Measurements from ENCODE around the gene ACTRT2.

The ACTRT2 gene

DNA sequence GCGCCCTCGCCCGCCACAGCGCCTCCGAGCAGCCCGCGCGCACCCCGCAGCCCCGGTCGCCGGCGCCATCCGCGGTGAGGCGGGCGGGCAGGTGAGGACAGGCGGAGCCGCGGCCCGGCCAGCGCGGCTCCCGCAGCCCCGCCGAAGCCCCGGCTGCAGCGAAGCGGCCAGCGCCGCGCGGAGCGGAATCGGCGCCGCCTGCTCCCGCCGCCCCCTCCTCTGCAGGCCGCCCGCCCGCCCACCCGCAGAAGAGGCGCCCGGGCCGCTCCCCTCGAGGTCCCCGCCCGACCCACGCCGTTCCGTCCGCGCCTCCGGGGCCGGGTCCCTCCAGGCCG, 49.0 kb downstream of the ACTRT2 start:
- DNase-seq = no peak

DNA sequence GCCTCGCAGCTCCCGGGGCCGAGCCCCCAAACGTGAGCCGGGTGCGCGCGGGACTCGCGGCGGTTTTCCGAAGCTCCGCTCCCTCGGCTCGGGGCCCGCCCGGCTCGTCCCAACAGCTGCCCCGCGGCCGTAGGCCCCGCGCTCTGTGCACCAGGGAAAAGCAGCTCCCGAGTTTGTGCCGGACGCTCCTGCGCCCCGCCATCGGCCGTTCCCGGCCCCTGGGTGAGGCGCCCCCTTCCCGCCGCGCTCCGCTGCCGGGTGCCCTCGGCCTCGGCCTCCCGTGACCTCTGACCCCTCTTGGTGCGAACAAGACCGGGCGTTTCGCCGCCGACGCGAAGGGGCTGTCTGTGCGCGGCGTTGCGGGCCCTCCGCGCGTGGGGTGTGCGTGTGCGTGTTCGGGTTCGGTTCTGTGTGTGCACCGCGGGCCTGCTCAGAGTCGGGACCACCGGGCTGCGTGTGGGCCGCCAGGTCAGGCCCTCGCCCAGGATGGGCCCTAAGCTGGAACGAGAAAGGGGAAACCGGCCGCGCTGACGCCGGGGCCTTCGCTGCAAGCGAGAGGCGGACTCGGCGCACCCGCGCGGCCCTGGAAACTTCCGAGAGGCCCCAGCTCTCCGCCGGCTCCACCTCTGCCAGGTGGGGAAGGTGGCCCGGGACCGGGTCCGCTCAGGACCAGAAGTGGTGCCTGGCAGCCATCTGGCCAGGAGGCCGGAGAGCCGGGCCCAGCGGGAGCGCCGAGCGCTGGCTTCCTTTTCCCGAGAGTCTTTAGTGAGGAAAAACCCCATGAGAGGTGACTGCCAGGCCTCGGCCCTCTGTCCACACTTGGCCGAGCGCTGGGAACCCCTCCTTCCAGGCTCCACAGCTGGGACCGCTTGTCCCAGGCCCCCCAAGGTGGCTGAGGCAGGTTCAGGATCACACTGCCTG, 49.6 kb downstream of the ACTRT2 start:
- DNase-seq = no peak

DNA sequence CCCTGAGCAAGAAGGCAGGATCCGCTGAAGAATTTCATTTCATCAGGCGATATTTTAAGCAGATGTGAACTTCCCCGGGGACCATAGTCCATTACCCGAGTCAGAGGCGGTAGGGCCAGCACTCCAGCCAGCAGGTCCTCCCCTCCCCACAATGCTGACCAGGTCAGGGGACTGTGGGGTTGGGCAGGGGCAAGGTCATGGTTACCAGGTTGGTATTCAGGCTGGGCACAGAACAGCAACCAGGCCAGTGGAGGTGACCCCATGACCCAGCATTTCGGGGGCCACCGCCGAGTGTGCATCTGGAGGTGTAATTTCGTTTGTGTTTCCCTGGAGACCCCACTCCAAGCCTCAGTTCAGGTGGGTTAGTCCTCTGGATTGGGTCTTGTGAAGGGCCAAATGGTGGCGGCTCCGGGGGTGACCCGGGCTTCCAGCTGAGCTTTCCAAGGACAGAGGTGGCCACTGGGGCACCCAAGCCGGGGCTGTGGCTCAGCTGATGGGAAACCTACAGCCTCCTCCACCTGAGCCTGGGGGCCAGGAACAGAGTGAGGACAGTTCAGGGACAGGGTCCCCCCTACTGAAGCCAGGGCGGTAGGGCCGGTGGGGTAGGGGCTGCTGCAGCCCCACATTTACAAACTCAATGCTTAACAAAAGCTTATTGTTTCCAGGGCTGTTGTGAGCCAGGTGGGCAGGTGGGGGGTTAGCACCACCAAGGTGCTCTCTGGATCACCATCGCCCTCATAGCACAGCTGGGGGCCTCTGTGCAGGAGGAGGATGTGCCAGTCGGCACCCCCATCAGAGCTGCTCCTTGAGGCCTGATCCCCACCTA, 50.5 kb downstream of the ACTRT2 start:
- DNase-seq = no peak

Measured in CD4-positive, alpha-beta T cell treated with Interleukin-4 for 1 hour (primary cell).